PFSK-1 (cell line): ENCODE measurements around the gene MSI2.

Source experiments
- FOXP2 ChIP-seq: optimal IDR thresholded peaks from 2 replicates; pipeline ENCODE3; 2011; ENCODE audit warnings: borderline replicate concordance, control low read depth, inconsistent platforms; ENCODE audit not compliant: insufficient read depth; ENCODE audit errors: extremely low read length, extremely low read depth
- POLR2AphosphoS5 ChIP-seq: IDR thresholded peaks from 2 replicates; pipeline ENCODE4 v1.6.1; 2012; ENCODE audit warnings: low read depth, mild to moderate bottlenecking, control low read depth, low read length, moderate library complexity
- SIN3A ChIP-seq: IDR thresholded peaks from 2 replicates; pipeline ENCODE4 v1.6.1; 2012; ENCODE audit warnings: mild to moderate bottlenecking, low read length, moderate library complexity, borderline replicate concordance; ENCODE audit not compliant: insufficient read depth
- TAF1 ChIP-seq: IDR thresholded peaks from 2 replicates; pipeline ENCODE4 v1.6.1; 2012; ENCODE audit warnings: low read length, control low read depth, borderline replicate concordance; ENCODE audit not compliant: insufficient read depth
- TF ChIP-seq, protein P1 (sequence below), 2 experiments: IDR thresholded peaks; 2 replicates each; pipeline versions ENCODE4 v1.6.1 to v1.8.0; 2011 to 2012; ENCODE audit warnings: low read depth in 2 of 2, low read length in 2 of 2, control low read depth in 1 of 2, inconsistent platforms in 1 of 2, mild to moderate bottlenecking in 1 of 2, moderate library complexity in 1 of 2; ENCODE audit not compliant: insufficient read depth in 1 of 2

Gene MSI2

GRCh38 chr17:57445772-57446472 is 189.6 kb downstream of the MSI2 start:
- TF ChIP-seq TAF1 (no peak), SIN3A (no peak), POLR2AphosphoS5 (no peak), FOXP2 (no peak)
- TF ChIP-seq, protein P1, sequence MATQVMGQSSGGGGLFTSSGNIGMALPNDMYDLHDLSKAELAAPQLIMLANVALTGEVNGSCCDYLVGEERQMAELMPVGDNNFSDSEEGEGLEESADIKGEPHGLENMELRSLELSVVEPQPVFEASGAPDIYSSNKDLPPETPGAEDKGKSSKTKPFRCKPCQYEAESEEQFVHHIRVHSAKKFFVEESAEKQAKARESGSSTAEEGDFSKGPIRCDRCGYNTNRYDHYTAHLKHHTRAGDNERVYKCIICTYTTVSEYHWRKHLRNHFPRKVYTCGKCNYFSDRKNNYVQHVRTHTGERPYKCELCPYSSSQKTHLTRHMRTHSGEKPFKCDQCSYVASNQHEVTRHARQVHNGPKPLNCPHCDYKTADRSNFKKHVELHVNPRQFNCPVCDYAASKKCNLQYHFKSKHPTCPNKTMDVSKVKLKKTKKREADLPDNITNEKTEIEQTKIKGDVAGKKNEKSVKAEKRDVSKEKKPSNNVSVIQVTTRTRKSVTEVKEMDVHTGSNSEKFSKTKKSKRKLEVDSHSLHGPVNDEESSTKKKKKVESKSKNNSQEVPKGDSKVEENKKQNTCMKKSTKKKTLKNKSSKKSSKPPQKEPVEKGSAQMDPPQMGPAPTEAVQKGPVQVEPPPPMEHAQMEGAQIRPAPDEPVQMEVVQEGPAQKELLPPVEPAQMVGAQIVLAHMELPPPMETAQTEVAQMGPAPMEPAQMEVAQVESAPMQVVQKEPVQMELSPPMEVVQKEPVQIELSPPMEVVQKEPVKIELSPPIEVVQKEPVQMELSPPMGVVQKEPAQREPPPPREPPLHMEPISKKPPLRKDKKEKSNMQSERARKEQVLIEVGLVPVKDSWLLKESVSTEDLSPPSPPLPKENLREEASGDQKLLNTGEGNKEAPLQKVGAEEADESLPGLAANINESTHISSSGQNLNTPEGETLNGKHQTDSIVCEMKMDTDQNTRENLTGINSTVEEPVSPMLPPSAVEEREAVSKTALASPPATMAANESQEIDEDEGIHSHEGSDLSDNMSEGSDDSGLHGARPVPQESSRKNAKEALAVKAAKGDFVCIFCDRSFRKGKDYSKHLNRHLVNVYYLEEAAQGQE (IDR thresholded peaks at IDR 0.05; ENCODE audit: insufficient read depth in 1 of 2, low read depth in 2 of 2, low read length in 2 of 2) = no peak

GRCh38 chr17:57447357-57447989 is 191.2 kb downstream of the MSI2 start:
- no peak for TF ChIP-seq FOXP2

DNA sequence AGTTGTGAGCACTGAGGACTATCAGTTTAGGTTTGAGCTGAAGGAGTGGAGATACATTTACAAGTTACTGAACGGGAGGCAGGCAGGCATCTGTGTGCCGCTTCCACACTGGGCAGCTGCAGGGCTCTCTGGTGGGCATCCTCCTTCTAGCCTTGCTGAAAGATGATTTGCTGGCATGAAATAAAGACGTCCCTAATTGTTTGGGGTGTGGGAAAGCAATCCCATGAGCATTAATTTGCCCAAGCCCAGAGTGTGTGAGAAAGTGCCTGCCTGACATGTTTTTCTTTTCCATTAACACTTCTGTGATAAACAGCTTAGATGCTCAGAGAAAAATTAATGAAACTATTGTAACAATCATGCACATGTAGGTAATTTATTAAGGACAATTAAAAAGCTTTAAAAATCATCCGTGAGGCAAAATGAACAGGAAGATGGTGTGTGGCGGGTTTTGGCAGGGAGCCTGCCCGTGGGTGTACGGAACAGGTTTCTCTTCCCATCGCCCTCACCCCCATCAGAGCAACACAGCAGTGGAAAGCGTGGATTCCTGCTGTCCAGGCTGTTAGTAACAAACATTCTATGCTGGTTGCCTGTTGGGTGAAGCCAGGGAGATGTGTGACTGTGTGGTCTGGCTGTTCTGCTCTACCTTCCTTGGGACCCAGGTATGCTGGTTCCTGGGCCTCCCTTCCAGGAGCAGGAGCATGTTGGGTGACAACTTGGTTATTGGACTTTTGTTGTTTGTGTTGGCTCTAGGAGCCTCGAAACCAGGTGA is 191.9 kb downstream of the MSI2 start:
- TF ChIP-seq TAF1 = no peak
- no peak for TF ChIP-seq FOXP2
- no peak for TF ChIP-seq SIN3A
- TF ChIP-seq, protein P1 (IDR thresholded peaks at IDR 0.05; ENCODE audit: insufficient read depth in 1 of 2, low read depth in 2 of 2, low read length in 2 of 2) = no peak
- TF ChIP-seq POLR2AphosphoS5 = no peak

DNA sequence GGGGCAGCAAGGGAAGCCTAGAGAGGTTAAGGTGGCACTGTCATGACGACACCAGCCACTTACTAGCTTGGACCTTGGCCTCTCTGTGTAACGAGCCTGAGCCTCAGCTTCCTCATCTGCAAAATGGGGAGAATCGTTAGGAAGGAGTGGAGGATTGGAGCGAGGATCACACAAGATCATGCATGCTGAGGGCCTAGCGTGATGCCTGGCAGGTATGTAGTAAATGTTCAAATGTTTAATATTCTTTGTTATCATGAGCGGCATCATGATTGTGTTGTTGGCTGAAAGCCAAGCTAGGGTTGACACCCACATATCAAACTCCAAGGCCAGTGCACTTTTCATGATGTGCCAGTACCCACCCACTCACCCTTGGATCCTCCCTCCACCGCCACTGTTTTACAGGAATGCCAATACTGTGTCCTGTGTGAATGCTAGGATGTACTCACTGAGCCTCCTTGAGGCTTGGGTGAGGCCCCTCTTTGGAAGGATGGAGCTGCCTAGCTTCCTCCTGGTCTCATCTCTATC is 192.5 kb downstream of the MSI2 start:
- TF ChIP-seq POLR2AphosphoS5 (no peak), FOXP2 (no peak), SIN3A (no peak), TAF1 (no peak)
- TF ChIP-seq, protein P1 (IDR thresholded peaks at IDR 0.05; ENCODE audit: insufficient read depth in 1 of 2, low read depth in 2 of 2, low read length in 2 of 2) = no peak

DNA sequence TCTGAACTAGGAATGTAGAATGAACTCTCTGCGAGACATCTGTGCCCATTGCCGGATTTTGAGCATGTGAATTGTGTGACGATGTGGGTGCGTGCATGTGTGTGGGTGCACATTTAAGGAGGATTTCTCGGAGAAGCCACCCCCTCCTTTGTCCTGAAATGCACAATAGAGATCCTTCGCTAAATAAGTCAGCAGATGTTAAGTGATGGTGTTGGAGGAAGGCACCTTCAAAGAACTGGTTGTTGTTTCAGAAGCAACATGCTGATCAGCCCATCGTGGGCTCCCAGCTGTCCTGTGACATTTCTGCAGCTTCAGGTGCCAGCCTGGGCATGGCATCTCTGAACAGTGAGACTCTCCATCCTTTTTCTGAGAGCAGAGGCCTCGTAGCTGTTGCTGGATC is 194.9 kb downstream of the MSI2 start:
- TF ChIP-seq FOXP2 (no peak), TAF1 (no peak), POLR2AphosphoS5 (no peak)
- TF ChIP-seq, protein P1 (IDR thresholded peaks at IDR 0.05; ENCODE audit: insufficient read depth in 1 of 2, low read depth in 2 of 2, low read length in 2 of 2) = no peak
